Measurements from ENCODE around the gene DMD. TPM values are rescaled to one million over a fixed set of nuclear protein-coding genes. Genes with fewer than 3 reads are reported as not detected.

DMD gene
- total and polyA plus RNA-seq, 2 of the 13 experiments (the other 11 are each of a cell fraction or from before 2014, with no cell fraction given), result 17.6 to 25.9 TPM

GRCh38 chrX:32896088-32896487 is 315.3 kb downstream of the DMD start:
- POLR2A ChIA-PET, result no interaction called here
- Histone ChIP-seq H3K79me2 (ENCODE audit: insufficient read depth, low read length) (no peaks in the 10 kb centered on the region), H3K9ac (ENCODE audit: insufficient read depth, low read depth, low read length) (no peak overlapping the region), H3K4me3 (replicated peaks in 1 of 3; ENCODE audit: insufficient read depth in 1 of 3, low read depth in 2 of 3, low read length in 3 of 3) (no peak overlapping the region), H3K4me2 (ENCODE audit: low read depth, low read length) (no peak overlapping the region), H2AFZ (ENCODE audit: low read length) (no peak overlapping the region), H3K4me1 (ENCODE audit: insufficient read depth, low read length) (no peaks in the 10 kb centered on the region), H4K20me1 (ENCODE audit: insufficient read depth, low read length) (no peaks in the 10 kb centered on the region), H3K27me3 (ENCODE audit: control insufficient read depth in 1 of 2, insufficient read depth in 2 of 2, low read length in 2 of 2) (no peaks in the 10 kb centered on the region), H3K27ac (ENCODE audit: extremely low read length, insufficient read depth, low read length) (no peak overlapping the region), H3K9me3 (ENCODE audit: low read length) (no peaks in the 10 kb centered on the region), H3K36me3 (replicated peaks in 1 of 2; ENCODE audit: control insufficient read depth in 1 of 2, insufficient read depth in 2 of 2, low read length in 2 of 2) (no peaks in the 10 kb centered on the region)
- DNase-seq (ENCODE audit: low spot score) (no peak), ATAC-seq (no peak), FAIRE-seq (no peak)
- BruUV-seq (replicated peaks), result no TSS peak
- in situ Hi-C loops (cut with HindIII; ENCODE audit: extremely low pct_ligation_motif_present, low pct_unique_long_range_greater_than_20kb), result no loop called here
- 4% methylated on average over 3 of the region's 3 CpGs for WGBS (ENCODE audit: low lambda C conversion rate)
- intact Hi-C loops (cut with micrococcal nuclease; ENCODE audit: unreplicated experiment), result no loop called here
- CTCF ChIA-PET (ENCODE audit: low intra/inter-chr PET ratio, low total read pairs), result no interaction called here
- TF ChIP-seq MXD3 (CRISPR knock-in tag; IDR thresholded peaks at IDR 0.05) (no peak), CREB3 (CRISPR knock-in tag; IDR thresholded peaks at IDR 0.05) (no peak), NCOA5 (CRISPR knock-in tag; IDR thresholded peaks at IDR 0.05) (no peak), ZNF136 (CRISPR knock-in tag; IDR thresholded peaks at IDR 0.05; ENCODE audit: low read depth) (no peak), ZGPAT (CRISPR knock-in tag; IDR thresholded peaks at IDR 0.05) (no peak), DMAP1 (CRISPR knock-in tag; IDR thresholded peaks at IDR 0.05) (no peak), ZNF326 (CRISPR knock-in tag; IDR thresholded peaks at IDR 0.05; ENCODE audit: borderline replicate concordance) (no peak), SOX6 (IDR thresholded peaks at IDR 0.05) (no peak), SOX6 (CRISPR knock-in tag; IDR thresholded peaks at IDR 0.05) (no peak), ZNF296 (CRISPR knock-in tag; conservative IDR thresholded peaks at IDR 0.05) (no peak), POLR2AphosphoS5 (IDR thresholded peaks at IDR 0.05; ENCODE audit: low read depth, low read length) (no peak), ELF4 (CRISPR knock-in tag; IDR thresholded peaks at IDR 0.05; ENCODE audit: borderline replicate concordance) (no peak)

Measured in HepG2 (cell line).